GM23248 (cell line): Measurements from ENCODE around the gene DAAM1.

ENCODE experiments used
- EZH2 ChIP-seq: fragments of 200-600 bp; sonication (generic); IDR thresholded peaks from 2 replicates; pipeline ENCODE4 v1.6.1; 2018; ENCODE audit warnings: antibody characterized with exemption, mild to moderate bottlenecking; ENCODE audit not compliant: insufficient read depth, poor library complexity, severe bottlenecking
- EZH2phosphoT487 ChIP-seq: fragments of 200-600 bp; sonication (generic); IDR thresholded peaks from 2 replicates; pipeline ENCODE4 v1.6.1; 2018; ENCODE audit warnings: antibody characterized with exemption, moderate library complexity, mild to moderate bottlenecking, low read depth; ENCODE audit not compliant: insufficient read depth

DNA sequence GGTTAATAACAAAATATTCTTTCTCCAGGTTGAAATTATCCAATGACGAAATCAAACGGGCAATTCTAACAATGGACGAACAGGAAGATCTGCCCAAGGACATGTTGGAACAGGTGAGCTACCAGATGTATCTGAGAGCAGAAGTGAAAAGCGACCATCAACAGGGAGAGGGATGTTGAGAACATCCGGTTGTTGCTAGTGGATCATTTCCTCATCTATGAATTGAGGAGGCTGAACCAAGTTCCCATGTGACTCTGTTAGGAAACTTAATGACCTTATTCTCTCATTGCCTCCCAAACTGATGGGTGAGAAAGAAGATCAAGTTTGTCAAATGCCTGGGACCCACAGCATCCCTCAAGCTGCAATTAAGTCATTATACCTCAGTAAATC lies 159.0 kb downstream of the DAAM1 start:
- TF ChIP-seq EZH2phosphoT487 (no peak), EZH2 (no peak)
